Measurements from ENCODE around the gene DLX2. TPM values are rescaled to one million over a fixed set of nuclear protein-coding genes. Genes with fewer than 3 reads are reported as not detected.

The DLX2 gene
- total RNA-seq, 1 donor from 2014 or later: 0.12 TPM

DNA sequence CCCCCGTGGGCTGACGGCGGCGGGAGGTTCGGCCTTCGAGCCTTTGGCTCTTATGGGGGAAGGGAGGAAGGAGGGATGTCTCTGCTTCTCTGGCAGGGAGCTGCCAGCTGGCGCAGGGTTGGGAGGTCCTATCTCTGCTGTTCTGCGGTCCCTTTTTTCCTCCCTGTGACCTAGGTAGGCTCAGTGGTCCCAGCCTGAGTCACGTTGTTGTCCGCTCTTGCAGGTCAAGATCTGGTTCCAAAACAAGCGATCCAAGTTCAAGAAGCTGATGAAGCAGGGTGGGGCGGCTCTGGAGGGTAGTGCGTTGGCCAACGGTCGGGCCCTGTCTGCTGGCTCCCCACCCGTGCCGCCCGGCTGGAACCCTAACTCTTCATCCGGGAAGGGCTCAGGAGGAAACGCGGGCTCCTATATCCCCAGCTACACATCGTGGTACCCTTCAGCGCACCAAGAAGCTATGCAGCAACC is 14.9 kb downstream of the DLX2 start:
- DNase-seq (ENCODE audit: low read depth): no peak
- no peak overlapping the region for H3K4me3 ChIP-seq (ENCODE audit: low read depth, low read length)
- TF ChIP-seq, protein P1, sequence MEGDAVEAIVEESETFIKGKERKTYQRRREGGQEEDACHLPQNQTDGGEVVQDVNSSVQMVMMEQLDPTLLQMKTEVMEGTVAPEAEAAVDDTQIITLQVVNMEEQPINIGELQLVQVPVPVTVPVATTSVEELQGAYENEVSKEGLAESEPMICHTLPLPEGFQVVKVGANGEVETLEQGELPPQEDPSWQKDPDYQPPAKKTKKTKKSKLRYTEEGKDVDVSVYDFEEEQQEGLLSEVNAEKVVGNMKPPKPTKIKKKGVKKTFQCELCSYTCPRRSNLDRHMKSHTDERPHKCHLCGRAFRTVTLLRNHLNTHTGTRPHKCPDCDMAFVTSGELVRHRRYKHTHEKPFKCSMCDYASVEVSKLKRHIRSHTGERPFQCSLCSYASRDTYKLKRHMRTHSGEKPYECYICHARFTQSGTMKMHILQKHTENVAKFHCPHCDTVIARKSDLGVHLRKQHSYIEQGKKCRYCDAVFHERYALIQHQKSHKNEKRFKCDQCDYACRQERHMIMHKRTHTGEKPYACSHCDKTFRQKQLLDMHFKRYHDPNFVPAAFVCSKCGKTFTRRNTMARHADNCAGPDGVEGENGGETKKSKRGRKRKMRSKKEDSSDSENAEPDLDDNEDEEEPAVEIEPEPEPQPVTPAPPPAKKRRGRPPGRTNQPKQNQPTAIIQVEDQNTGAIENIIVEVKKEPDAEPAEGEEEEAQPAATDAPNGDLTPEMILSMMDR (conservative IDR thresholded peaks at IDR 0.05; ENCODE audit: low read depth, low read length): no peak

DNA sequence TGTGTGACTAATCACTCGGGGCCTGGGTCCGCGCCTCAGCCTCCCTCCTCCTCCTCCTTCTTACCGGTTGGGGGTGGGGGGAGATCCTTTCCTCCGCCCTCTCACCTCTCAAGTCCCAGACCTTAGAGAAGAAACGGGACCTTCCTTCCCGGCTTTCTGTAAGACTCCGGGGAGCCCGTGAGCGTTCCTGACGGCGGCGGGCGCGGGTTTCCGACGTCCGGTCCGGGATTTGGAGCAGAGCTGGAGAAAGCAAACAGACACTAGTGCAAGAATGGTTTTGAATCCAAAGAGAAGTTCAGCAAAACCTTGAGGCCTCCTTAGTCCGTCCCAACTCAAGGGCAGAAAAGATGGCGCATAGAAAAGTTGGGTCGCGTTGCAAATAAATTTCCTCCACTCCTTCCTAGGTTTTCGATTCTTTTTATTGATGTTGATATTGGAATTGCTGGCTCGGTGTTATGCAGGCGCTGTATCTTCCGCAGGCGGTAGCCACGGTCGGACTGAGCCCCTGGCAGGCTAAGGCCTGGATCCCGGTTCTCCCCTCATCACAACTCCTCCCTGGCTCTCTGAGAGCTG is 15.4 kb downstream of the DLX2 start:
- no peak for DNase-seq (ENCODE audit: low read depth)
- H3K4me3 ChIP-seq (ENCODE audit: low read depth, low read length): no peak overlapping the region
- TF ChIP-seq, protein P1 (conservative IDR thresholded peaks at IDR 0.05; ENCODE audit: low read depth, low read length): no peak

DNA sequence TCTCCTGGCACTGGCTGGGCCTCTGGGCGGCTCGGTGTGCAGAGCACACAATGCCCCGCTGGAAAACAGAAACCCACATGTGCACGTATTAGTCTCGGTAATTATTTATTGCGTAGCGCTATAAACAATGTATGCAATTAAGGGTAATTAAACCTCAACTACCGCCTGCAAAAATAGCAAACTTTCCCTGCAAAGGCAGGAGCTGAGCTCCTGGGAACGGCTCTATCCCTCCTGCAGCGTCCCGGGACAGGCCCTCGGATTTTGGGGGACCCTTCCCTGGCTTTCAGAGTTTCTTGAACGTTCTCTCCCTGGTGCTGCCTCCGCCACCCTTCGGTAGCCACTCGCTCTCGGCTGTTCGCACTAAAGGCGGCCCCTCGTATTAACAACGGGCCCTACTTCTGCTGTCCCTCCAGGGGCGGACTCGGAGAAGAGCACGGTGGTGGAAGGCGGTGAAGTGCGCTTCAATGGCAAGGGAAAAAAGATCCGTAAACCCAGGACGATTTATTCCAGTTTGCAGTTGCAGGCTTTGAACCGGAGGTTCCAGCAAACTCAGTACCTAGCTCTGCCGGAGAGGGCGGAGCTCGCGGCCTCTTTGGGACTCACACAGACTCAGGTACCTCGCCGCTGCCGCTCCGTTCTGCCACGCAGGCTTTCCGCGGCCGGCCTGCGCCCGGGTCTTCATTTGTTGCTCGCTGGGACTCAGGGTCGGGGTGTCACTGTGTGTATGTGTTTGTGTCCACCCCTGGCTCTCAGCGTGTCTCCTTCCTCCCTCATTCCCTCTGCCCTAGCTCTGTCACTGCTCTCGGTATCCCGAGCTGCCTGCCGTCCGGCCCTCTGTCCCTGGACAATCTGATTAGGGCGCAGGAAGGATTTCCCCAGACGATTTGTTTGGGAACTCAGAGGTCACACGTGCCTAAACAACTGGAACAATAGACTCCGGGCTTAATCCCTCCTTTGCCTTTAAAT is 16.2 kb downstream of the DLX2 start:
- TF ChIP-seq, protein P1 (conservative IDR thresholded peaks at IDR 0.05; ENCODE audit: low read depth, low read length): peak; percentile 5
- DNase-seq (ENCODE audit: low read depth): no peak
- no peak overlapping the region for H3K4me3 ChIP-seq (ENCODE audit: low read depth, low read length)

DNA sequence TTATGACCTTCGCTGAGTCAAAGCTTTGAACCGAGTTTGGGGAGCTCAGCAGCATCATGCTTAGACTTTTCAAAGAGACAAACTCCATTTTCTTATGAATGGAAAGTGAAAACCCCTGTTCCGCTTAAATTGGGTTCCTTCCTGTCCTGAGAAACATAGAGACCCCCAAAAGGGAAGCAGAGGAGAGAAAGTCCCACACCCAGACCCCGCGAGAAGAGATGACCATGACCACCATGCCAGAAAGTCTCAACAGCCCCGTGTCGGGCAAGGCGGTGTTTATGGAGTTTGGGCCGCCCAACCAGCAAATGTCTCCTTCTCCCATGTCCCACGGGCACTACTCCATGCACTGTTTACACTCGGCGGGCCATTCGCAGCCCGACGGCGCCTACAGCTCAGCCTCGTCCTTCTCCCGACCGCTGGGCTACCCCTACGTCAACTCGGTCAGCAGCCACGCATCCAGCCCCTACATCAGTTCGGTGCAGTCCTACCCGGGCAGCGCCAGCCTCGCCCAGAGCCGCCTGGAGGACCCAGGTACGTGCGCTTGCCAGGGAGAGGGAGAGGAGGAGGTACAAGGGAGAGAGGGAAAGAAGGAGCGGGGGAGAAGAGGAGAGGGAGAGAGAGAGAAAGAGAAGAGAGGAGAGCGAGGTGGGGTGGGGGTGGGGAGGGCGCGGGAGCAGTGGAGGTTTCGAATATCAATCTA is 17.1 kb downstream of the DLX2 start, which contains the start of gene DLX1:
DLX1 (plus strand) TSS at position 48 of the 700 bp plus-strand sequence; CDS start at position 219, 171 bp downstream.
- peak within 1 kb of the TSS; percentile 50 for H3K4me3 ChIP-seq (ENCODE audit: low read depth, low read length)
- no peak for DNase-seq (ENCODE audit: low read depth)
- TF ChIP-seq, protein P1 (conservative IDR thresholded peaks at IDR 0.05; ENCODE audit: low read depth, low read length): no peak

DNA sequence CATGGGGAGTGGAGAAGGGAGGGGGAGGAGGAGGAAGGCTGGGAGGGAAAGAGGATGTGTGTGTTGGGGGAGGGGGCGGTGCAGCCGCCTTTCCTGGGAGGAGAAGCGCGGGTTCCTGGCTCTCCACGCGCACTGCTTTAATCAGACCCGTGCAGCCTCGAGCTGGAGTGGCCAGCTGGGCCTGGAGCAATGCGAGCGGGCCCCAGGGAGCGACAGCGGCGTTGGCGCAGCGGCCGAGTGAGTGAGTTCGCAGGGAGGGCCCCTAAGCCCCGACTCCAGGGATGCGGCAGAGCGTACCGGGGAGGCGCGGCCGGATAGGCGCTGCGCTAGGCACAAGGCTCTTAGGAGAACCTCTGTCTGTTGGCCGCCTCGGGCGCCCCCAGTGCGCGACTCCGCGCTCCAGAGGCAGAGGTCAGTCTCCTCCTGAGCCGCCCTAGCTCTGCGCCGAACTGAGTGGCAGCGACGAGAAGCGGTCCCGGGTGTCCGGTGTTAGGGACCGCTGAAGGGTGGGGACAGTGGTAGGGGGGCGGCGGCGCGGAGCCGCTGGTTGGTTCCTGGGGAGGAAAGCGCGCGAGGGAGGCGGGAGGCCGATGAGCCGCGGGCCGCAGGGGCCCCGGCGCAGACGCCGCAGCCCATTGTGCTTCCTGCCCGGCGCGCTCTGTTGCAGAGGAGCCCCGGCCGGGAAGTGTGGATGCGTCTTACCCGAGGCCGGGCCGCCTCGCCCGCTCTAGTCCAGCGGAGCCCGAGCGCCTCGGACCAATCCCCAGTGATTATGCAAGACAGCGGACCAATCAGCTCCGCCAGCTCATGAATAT is 17.8 kb downstream of the DLX2 start:
- DNase-seq (ENCODE audit: low read depth): peak; percentile 51
- peak overlapping the region; percentile 50 for H3K4me3 ChIP-seq (ENCODE audit: low read depth, low read length)
- TF ChIP-seq, protein P1 (conservative IDR thresholded peaks at IDR 0.05; ENCODE audit: low read depth, low read length): no peak

DNA sequence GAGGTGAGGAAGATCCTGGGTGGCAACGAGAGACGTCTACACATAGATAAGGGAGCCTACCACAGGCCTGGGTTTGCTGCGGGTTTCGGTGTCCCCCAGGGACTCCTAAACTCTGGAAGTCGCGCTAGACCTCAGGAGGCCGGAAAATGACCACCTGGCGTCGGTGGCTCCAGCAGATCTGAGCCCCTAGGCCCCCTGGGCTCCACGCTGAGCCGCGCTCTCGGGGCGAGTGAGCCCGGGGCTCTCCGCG is 18.4 kb downstream of the DLX2 start:
- peak overlapping the region; percentile 50 for H3K4me3 ChIP-seq (ENCODE audit: low read depth, low read length)
- TF ChIP-seq, protein P1 (conservative IDR thresholded peaks at IDR 0.05; ENCODE audit: low read depth, low read length): no peak
- no peak for DNase-seq (ENCODE audit: low read depth)
